Body of pancreas (tissue), 4 donors: Measurements from ENCODE around the gene TMEM134.
"Not testable (repeated sequence)": the region's sequence is repeated elsewhere in the genome, so short reads cannot be mapped to it uniquely, and the experiment has no call there.

Experiments used
- CTCF ChIP-seq, 7 experiments: fragments of 450-650 bp in 4 of 7; fragments of 200-600 bp in 3 of 7; sonication (generic) in 3 of 7; IDR thresholded peaks; one replicate each; pipeline ENCODE4 v1.5.1; 2016 to 2019; ENCODE audit warnings: antibody characterized with exemption in 7 of 7
- POLR2A ChIP-seq, 3 donors: fragments of 450-650 bp; IDR thresholded peaks; one replicate each; pipeline ENCODE4 v1.6.1; 2016; ENCODE audit warnings: antibody characterized with exemption in 3 of 3, mild to moderate bottlenecking in 2 of 3

GRCh38 chr11:67511558-67511957, 42.5 kb upstream of the TMEM134 start:
- not testable (repeated sequence) for TF ChIP-seq CTCF, POLR2A (IDR thresholded peaks at IDR 0.05)
